HG03460 (cell line): Measurements from ENCODE around the gene SARNP.
A peak's percentile ranks its signal among the peaks of the same experiment; 100 is the strongest.
"Not testable (repeated sequence)": the region's sequence is repeated elsewhere in the genome, so short reads cannot be mapped to it uniquely, and the experiment has no call there.

Experiments used
- ATAC-seq: cut with Tn5 transposase; IDR thresholded peaks from one replicate; pipeline ENCODE4 v1.9.1; 2021; ENCODE audit not compliant: unreplicated experiment

The SARNP gene, protein sequence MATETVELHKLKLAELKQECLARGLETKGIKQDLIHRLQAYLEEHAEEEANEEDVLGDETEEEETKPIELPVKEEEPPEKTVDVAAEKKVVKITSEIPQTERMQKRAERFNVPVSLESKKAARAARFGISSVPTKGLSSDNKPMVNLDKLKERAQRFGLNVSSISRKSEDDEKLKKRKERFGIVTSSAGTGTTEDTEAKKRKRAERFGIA

DNA sequence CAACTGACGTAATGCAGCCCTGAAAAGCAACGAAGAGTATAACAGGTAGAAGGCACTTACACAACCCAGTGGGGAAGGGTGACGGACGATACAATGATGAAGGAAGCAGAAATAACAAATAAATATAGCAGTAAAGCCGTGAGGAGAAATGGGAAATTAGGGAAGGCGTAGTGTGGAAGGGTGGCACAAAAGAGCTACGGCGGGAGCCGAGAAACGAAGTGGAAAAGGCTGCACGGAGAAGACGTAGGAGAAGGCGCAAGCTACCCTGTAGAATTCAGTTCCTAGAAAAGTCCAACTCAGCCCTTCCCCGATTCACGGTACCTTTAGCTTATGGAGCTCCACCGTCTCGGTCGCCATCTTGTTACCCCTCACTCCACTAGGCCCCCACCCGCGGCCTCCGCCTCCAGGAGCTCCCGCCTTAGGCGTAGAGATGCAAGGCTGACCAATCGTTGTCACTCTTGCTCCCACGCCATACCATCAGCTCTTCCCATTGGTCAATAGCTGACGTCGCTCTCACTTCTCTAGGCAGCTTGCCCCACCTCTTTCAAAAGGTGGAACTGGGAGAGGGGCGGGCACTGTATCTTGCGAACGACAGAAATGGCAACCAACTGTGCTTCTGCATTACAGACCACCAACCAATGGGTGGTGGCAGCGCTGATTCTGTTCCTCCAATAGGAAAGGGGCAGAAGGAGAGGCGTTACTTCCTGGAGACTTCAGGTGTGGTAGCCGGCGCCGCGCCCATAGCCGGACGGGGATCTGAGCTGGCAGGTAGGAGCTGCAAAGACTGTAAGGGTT is at the start of gene SARNP, which contains the start of gene ORMDL2:
TSS of gene SARNP (minus strand) at position 380 of the 795 bp plus-strand sequence. CDS start at position 357, 23 bp downstream.
TSS of gene ORMDL2 (plus strand) at position 697 of the 795 bp plus-strand sequence. CDS start 959 bp downstream, outside the sequence.
- peak; percentile 97 for ATAC-seq

DNA sequence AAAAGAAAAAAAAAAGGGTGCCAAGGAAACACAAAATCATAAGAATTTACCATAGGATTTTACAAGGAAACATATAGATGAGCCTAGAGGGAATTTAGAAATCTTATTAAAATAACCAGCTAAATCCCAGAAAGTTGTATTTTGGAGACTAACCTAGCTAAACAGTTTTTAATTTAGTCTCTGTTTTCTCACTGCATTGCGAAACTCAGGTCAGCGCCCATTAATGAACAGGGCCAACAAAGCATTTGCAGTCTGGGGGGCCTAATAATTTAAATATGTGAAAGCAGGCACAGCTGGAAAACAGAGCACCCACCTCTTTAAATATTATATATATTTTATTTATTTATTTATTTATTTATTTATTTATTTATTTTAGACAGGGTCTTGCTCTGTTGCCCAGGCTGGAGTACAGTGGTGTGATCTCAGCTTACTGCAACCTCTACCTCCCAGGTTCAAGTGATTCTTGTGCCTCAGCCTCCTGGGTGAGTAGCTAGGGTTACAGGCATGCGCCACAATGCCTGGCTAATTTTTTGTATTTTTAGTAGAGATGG is 49.0 kb upstream of the SARNP start:
- not testable (repeated sequence) for ATAC-seq

DNA sequence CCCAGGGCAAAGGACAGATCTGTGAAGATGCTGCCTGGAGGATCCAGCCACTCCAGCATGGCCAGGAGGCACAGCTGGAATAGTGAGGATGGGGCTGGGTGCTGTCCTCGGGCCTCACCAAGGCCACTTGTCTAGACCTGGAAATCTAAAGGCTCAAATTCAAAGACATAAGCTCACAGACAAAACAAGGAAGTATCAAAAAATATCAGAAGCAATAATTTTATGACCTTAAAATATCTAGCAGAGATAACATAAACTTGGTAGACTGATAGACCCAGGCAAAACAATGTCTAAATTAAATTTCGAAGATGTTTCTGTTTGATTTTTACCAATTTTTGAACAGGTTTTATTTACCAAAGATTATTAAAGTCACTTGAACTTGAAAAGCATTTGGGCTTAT is 47.8 kb upstream of the SARNP start:
- no peak for ATAC-seq

DNA sequence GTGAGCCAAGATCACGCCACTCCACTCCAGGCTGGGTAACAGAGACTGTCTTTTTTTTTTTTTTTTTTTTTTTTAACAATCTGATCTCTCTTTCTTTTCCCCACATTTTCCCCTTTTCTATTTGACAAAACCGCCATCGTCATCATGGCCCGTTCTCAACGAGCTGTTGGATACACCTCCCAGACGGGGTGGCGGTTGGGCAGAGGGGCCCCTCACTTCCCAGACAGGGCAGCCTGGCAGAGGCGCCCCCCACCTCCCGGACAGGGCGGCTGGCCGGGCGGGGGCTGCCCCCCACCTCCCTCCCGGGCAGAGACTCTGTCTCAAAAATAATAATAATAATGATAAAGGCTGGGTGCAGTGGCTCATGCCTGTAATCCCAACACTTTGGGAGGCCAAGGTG is 45.4 kb upstream of the SARNP start:
- ATAC-seq, result not testable (repeated sequence)

DNA sequence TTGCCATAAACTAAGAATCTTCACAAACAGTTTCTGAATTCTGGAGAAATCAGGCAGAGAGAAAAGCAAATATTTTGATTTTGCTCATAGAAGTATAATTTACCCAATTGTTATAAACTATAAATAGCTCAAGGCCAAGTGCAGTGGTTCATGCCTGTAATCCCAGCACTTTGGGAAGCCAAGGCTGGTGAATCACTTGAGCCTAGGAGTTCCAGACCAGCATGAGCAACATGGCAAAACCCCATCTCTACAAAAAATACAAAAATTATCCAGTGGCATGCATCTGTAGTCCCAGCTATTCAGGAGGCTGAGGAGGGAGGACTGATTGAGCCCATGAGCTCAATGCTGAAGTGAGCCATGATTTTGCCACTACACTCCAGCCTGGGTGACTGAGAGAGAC is 44.8 kb upstream of the SARNP start:
- ATAC-seq, result no peak

DNA sequence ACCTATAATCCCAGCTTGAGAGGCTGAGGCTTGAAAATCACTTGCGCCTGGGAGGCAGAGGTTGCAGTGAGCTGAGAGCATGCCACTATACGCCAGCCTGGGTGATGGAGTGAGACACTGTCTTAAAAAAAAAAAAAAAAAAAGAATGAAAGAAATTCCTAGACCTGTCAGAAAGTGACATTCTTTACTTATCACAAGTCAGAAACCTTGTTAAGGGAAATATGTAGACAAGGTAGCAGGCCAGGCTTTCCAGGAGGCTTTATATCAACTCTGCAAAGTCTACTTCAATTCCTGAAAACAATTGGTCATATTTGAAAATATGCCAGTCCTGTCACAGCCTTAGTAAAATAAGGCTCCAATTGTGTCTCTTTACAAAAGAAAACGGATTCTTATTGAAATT is 44.3 kb upstream of the SARNP start:
- no peak for ATAC-seq

DNA sequence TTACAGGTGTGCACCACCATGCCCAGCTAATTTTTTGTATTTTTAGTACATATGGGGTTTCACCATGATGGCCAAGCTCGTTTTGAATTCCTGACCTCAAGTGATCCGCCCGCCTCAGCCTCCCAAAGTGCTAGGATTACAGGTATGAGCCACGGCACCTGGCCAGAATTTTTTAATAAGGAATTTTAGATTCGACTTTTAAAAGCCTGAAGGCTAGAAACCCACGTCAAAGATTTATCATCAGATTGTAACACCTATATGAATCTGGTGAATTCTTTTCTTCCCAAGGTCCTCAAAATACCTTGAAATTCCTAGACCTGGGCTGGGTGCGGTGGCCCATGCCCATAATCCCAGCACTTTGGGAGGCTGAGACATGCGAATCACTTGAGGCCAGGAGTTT is 43.9 kb upstream of the SARNP start:
- ATAC-seq, result no peak

DNA sequence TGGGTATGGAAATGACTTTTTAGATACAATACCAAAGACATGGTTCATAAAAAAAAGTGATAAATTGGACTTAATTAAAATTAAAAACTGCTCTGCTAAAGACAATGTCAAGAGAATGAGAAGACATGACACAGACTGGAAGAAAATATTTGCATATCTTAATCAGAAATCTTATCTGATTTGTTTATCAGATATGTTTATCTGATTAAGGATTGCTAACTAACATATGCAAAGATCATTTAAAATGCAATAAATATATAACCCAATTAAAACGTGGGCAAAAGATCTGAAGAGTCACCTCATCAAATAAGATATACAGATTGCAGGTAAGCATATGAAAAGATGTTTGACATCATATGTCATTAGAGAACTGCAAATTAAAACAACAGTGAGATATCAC is 35.2 kb upstream of the SARNP start:
- no peak for ATAC-seq

DNA sequence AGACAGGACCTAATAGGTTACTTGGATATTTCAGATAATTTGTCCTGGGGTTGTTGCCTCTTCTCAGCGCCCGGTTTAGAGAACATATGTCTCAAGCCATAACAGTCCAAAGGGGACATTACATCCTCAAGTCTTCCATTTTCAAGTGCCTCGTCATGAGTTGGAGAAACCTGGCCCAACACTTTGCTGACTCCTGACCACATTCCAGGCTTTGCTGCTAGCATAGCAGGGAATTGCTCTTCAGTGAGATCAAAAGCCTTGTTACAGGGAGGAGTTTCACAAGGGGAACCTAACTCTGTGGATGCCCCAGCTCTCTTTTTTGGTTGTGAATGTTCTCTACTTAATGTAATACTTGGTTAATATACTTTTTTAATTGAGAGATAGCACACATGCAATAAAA is 33.4 kb upstream of the SARNP start:
- no peak for ATAC-seq

DNA sequence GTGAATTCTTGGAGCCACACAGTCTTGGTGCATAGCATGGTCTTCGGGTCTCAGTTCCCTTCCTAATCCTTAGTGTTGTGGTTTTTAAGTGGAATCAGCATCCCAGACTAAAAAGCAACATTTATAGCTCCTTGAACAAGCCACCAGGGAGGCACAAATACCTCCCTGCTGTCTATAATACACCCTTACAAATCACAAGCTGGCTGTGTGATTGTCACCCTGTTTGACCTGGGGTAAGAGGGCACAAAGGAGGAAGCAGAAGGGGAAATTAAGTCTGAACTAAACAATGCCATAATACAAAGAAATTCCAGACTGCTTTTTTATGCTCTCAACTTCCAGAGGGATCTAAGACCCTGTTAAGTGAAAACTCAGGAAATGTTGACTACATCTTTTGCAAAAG is 32.9 kb upstream of the SARNP start:
- ATAC-seq, result no peak

DNA sequence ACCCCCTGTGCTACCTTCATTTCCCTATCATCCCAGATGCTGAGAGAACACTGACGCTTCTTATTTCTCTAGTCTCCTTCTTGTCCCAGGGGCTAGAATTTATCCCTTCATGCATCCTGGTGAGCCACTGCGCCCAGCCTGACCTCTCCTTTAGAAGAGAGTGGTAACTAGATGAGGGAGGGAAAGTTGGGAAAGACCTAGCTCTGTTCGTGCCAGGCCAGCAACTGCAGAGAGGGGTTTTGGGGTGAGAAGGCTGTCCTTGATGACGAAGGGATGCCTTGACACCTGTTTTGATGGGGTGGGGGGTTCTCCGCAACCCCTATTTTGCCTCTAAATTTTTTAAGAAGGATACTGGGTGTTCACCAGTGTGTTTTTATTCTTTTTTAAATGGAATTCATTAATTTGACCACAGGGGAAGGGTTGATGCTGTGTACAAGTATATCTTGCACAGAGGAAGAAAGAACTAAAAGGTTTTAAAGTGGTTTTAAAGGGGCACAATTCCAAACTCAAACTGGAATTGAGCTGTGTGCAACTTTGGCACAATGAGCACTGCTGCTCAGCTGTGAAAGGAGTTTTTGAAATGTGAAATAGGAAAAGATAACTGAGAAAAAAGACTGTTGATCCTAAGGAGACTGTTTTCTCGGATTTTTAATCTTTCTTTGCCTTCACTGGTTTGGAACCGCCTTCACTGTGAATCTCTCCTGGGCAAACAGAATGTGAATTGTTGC is 32.3 kb upstream of the SARNP start:
- no peak for ATAC-seq

DNA sequence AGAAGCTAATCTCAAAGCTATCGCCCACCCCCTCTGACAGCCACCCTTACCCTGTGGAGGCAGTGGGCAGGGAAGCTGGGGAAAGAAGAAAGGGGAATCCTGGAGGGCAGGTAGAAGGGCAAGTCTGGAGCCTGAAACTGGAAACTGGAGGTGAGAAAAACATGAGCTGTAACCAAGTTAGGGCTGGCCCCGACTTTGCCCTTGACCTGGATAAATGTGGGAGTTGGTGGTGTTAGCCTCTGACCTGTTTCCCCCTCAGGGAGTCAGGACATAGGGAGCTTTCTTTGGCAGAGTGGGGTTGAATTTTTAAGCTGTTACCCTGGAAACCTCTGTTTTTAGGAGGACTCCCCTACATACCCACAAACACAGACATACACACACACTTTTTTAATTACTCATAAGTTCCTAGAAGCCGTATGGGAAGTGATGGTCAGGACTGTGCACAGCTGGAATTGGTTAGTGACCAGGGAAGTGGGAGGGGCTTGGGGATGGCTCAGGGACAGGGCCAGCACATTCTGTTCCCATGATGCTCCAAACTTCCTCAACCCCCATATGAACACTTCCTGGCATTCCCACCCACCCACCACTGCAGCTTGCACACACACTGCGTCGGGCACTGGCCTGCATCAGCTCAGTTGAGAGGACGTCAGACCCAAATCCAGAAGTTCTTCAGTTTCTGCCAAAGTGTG is 30.2 kb upstream of the SARNP start:
- ATAC-seq, result no peak

DNA sequence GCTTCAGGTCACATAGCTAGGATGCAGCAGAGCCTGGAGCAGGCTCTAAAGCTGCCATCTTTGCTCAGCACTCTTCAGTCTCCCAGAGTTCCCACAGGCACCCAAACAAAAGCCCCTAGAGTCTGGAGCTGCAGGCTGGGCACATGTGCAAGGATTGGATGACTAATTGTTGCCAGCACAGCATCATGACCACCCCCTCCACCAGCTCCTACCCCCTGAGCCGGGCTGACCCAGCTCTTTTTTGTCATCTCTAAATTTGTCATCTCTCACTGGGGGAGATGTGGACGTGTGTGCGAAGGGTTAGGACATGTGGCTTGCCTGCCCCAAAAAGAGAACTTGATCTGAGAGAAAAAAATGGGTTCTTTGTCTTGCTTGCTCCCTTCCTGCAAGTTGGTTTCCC is 29.5 kb upstream of the SARNP start:
- ATAC-seq, result no peak

DNA sequence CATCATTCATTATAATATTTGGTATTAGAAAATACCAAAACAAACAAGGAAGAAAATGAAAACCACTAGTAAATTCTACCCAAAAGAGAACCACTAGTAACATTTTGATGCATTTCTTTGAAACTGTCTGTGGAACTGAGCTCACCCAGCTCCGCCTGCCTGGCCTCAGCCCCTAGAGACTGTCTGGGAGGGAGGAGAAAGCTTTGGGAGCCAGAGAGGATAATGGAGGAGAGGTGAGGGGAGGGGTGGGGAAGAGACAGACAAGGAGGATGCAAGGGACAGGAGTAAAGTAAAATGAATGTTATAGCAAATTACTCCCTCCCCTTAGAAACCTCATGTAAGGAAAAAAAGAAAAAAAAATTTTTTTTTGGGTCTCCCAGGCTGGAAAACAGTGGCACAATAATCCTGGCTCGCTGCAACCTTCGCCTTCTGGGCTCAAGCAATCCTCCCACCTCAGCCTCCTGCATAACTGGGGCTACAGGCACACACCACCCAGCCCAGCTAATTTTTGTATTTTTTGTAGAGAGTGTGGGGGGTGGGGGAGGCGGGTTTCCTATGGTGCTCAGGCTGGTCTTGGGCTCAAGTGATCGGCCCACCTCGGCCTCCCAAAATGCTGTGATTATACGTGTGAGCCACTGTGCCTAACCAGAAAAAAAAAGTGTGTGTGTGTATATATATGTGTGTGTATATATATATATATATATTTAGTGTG is 28.4 kb upstream of the SARNP start:
- no peak for ATAC-seq

DNA sequence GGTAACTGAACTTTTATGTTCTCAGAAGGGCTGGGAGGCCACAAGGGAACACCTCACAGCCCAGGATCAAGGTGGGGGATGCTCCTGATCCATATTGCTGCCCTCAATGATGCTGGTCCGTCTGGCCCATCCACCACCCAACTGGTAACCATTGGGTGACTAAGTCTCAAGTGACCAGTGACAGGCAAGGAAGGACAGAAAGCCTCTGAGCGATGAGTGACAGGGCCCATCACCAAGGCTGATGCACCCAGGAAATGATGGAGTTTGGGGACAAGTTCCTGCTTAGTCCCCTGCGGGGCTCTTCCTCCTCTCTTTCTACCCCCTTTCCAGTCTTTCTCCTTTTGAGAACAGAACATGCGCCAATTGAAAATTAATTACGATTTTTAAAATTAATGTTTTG is 27.8 kb upstream of the SARNP start:
- ATAC-seq, result no peak

DNA sequence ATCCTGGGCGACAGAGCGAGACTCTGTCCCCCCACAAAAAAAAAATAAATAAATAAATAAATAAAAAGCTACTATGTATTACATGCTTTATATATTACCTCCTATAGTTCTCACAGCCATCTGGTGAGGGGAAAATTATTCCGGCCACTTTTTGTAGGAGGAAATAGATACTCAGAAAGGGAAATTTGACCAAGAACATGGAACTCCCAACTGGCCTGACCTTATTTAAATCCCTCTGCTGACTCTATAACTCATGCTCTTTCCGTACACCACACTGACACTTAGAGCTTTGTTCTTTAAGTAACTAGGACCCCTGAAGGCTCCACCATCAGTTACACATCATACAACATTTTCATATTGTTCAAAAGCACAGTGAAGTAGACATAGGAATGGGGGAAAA is 27.4 kb upstream of the SARNP start:
- no peak for ATAC-seq

DNA sequence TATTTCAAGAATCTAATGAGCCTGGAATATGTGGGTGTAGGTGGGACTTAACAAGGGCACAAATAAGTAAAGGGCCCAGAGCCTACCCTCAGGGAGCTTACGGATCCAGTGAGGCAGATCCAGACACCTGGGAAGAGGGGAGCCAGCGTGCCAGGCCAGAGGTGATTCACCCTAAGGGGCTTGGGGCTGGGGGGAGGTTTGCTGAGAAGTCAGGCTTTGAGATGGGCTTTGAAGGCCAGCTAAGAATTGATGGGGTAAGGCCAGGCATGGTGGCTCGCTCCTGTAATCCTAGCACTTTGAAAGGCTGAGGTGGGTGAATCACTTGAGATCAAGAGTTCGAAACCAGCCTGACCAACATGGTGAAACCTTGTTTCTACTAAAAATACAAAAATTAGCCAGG is 25.9 kb upstream of the SARNP start:
- ATAC-seq, result no peak

DNA sequence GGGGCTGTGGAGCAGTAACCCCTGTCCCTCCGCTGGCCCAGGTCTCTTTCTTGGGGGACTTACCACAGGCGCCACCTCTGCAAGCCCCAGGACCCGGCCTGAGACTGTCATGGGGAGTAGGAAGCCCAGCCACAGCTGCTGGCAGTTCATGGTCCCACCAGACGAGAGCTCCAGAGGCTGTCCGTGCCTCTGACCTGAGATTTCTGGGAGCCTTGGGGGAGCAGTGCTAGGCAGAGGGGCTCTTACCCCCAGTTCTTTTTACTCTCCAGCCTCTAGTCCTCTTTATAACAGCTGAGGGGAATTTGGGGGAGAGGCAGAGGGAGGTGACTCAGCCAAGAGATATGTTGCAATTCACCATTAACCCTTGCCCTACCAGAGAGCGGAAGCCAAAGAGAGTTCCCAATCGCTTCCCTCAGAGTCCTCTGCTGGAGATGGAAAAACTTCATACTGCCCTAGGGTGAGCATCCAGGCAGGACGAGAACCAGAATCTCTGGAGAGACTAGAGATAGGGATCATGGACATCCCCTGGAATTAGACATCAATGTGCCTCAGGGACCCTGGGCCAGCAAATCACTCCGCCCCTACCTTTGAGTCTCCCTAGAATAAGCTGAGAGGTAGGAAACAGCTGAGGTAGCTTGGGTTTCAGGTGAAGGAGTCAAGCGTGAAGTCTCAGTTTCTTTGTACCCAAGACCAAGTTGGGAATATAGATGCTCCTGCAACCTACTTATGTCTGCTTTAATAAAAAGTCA is 25.3 kb upstream of the SARNP start, which contains the start of gene MMP19:
TSS of gene MMP19 (minus strand) at position 256 of the 749 bp plus-strand sequence. CDS start at position 150, 106 bp downstream.
- ATAC-seq, result no peak

DNA sequence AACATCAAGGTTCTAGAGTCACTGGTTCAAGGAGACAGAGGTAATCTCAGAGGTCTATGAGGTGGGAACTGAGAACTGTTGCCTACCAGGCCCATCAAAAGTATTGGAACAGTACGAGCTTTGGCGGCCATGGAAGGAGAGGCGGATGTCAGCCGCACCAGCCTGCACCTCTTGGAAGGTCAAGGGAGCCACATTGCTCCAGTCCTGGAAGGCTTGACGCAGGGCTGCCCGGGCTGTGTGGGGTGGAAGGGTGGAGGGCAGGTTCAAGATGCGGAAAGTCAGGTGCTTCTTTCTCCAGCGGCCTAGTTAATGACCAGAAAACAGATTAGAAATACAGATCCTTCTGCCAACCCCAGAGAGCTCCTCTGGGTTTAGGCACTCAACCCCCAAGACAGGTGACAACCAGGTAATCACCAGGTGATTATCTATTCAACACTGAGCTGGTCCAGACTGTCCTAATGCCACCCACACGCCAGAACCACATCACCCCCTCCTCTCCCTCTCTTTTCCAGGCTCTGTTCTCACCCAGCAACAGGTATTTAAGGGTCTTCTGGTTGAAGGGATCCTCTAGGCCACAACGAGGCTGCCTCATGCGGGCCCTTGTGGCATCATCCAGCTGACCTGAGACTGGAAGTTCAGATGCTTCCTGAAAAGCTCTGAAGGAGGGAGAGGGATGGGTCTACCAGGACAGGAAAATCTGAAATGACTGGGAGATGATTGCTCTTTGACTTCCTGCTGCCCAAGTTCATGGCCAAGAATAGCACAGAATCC is 23.2 kb upstream of the SARNP start:
- ATAC-seq, result no peak
